ENCODE results near the gene RGS7.
"Not testable (repeated sequence)": the region's sequence is repeated elsewhere in the genome, so short reads cannot be mapped to it uniquely, and the experiment has no call there.

RGS7 gene

GRCh38 chr1:241299347-241299746 is 57.7 kb downstream of the RGS7 start:
- Histone ChIP-seq H3K9ac (no peak overlapping the region), H2AFZ (no peak overlapping the region), H3K36me3 (ENCODE audit: control insufficient read depth, insufficient read depth, low read length) (no peaks in the 10 kb centered on the region), H3K4me2 (ENCODE audit: low read length) (no peak overlapping the region), H3K4me3 (ENCODE audit: low read depth, low read length) (no peak overlapping the region), H3K79me2 (no peaks in the 10 kb centered on the region), H3K4me1 (no peaks in the 10 kb centered on the region), H3K9me3 (ENCODE audit: control insufficient read depth, low read length) (no peaks in the 10 kb centered on the region), H3K27me3 (ENCODE audit: control insufficient read depth, insufficient read depth, low read length) (no peaks in the 10 kb centered on the region), H3K27ac (no peak overlapping the region)
- TF ChIP-seq CTCF (IDR thresholded peaks at IDR 0.05): no peak

- TF ChIP-seq CTCF (IDR thresholded peaks at IDR 0.05): no peak
- Histone ChIP-seq H3K27ac (no peak overlapping the region), H3K79me2 (no peaks in the 10 kb centered on the region), H3K36me3 (ENCODE audit: control insufficient read depth, insufficient read depth, low read length) (no peaks in the 10 kb centered on the region), H3K27me3 (ENCODE audit: control insufficient read depth, insufficient read depth, low read length) (no peaks in the 10 kb centered on the region), H2AFZ (no peak overlapping the region), H3K4me3 (ENCODE audit: low read depth, low read length) (no peak overlapping the region), H3K9ac (no peak overlapping the region), H3K9me3 (ENCODE audit: control insufficient read depth, low read length) (no peaks in the 10 kb centered on the region), H3K4me2 (ENCODE audit: low read length) (no peak overlapping the region), H3K4me1 (no peaks in the 10 kb centered on the region)
Measured at GRCh38 chr1:241292973-241293372, 64.0 kb downstream of the RGS7 start.

DNA sequence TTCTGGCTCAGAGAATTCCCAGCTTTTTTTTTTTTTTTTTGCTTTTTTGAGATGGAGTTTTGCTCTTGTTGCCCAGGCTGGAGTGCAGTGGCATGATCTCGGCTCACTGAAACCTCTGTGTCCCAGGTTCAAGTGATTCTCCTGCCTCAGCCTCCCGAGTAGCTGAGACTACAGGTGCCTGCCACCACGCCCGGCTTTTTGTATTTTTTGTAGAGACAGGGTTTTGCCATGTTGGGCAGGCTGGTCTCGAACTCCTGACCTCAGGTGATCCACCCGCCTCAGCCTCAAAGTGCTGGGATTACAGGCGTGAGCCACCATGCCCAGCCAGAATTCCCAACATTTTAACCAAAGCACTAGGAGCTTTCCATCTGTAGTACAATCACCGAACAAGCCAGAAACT is 65.5 kb downstream of the RGS7 start:
- H3K4me3 ChIP-seq (ENCODE audit: low read depth, low read length); H3K36me3 ChIP-seq (ENCODE audit: control insufficient read depth, insufficient read depth, low read length); H3K27me3 ChIP-seq (ENCODE audit: control insufficient read depth, insufficient read depth, low read length); H2AFZ ChIP-seq; H3K4me2 ChIP-seq (ENCODE audit: low read length); H3K9ac ChIP-seq; H3K4me1 ChIP-seq; H3K79me2 ChIP-seq; H3K9me3 ChIP-seq (ENCODE audit: control insufficient read depth, low read length); H3K27ac ChIP-seq: not testable (repeated sequence)

DNA sequence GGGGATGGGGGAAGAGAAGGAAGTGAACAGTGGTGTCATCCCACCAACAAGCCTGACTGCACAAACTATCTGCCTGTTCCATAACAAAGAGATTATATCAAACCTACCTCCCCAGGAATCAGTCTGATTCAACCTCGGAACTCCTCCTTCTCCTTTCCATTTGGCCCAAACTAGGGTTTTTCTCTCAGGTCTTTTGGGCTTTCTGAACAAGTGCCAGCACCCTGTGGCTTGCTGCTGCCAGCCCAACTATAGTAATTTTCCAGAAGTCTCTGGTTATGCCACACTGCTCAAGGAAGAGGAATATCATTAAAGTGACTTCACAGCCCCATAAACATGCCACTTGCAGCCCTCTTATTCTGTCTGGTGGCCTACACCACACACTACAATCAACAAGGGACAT is 70.5 kb downstream of the RGS7 start:
- H3K4me2 ChIP-seq (ENCODE audit: low read length): no peak overlapping the region
- no peak for TF ChIP-seq CTCF (IDR thresholded peaks at IDR 0.05)
- H3K27me3 ChIP-seq (ENCODE audit: control insufficient read depth, insufficient read depth, low read length): no peaks in the 10 kb centered on the region
- H3K4me3 ChIP-seq (ENCODE audit: low read depth, low read length): no peak overlapping the region
- H3K79me2 ChIP-seq: no peaks in the 10 kb centered on the region
- no peak overlapping the region for H3K9ac ChIP-seq
- H2AFZ ChIP-seq: no peak overlapping the region
- H3K27ac ChIP-seq: no peak overlapping the region
- no peaks in the 10 kb centered on the region for H3K9me3 ChIP-seq (ENCODE audit: control insufficient read depth, low read length)
- no peaks in the 10 kb centered on the region for H3K4me1 ChIP-seq
- no peaks in the 10 kb centered on the region for H3K36me3 ChIP-seq (ENCODE audit: control insufficient read depth, insufficient read depth, low read length)

GRCh38 chr1:241276391-241276790 is 80.6 kb downstream of the RGS7 start:
- no peaks in the 10 kb centered on the region for H3K4me1 ChIP-seq
- no peak overlapping the region for H3K4me3 ChIP-seq (ENCODE audit: low read depth, low read length)
- no peak overlapping the region for H3K9ac ChIP-seq
- no peaks in the 10 kb centered on the region for H3K36me3 ChIP-seq (ENCODE audit: control insufficient read depth, insufficient read depth, low read length)
- no peak overlapping the region for H2AFZ ChIP-seq
- no peak for TF ChIP-seq CTCF (IDR thresholded peaks at IDR 0.05)
- no peak overlapping the region for H3K4me2 ChIP-seq (ENCODE audit: low read length)
- H3K9me3 ChIP-seq (ENCODE audit: control insufficient read depth, low read length): no peaks in the 10 kb centered on the region
- H3K27ac ChIP-seq: no peak overlapping the region
- no peaks in the 10 kb centered on the region for H3K79me2 ChIP-seq
- no peaks in the 10 kb centered on the region for H3K27me3 ChIP-seq (ENCODE audit: control insufficient read depth, insufficient read depth, low read length)

Measured in parathyroid adenoma (tissue), 2 donors.